PC-3 (cell line): ENCODE measurements around the gene LMTK3. TPM values are rescaled to one million over a fixed set of nuclear protein-coding genes. Genes with fewer than 3 reads are reported as not detected.

Source experiments
- ATAC-seq: fragments of 200-7000 bp; cut with Tn5 transposase; 2 replicates; pipeline ENCODE4 v1.9.1; 2020; ENCODE audit warnings: mild to moderate bottlenecking, moderate library complexity
- BruUV-seq: library from RNA; stranded (reverse); fragments of 400-500 nt; replicated peaks from 2 replicates; lab custom pipeline; 2021; lab: Mats Ljungman, UMichigan
- CTCF ChIA-PET: fragments of 300-600 bp; sonication (Branson Sonifier 250); formaldehyde crosslinking; loops from one replicate; lab custom pipeline; 2022; ENCODE audit warnings: antibody characterized with exemption; lab: Charles Lee
- POLR2A ChIA-PET: fragments of 300-600 bp; sonication (Branson Sonifier 250); formaldehyde crosslinking; loops from one replicate; lab custom pipeline; 2022; ENCODE audit warnings: antibody characterized with exemption; ENCODE audit not compliant: unreplicated experiment; lab: Charles Lee
- DNase-seq: peaks from one replicate; pipeline ENCODE4 v3.0.0-alpha.2; 2015
- H2AFZ ChIP-seq: fragments of 300-600 bp; sonication (generic); 2 replicates; pipeline ENCODE4 v1.6.0; 2016; ENCODE audit warnings: antibody characterized with exemption, low read length
- H3F3A ChIP-seq: fragments of 300-600 bp; sonication (generic); one replicate; pipeline ENCODE4 v1.6.0; 2017; ENCODE audit warnings: antibody characterized with exemption, low read length, control low read depth, mild to moderate bottlenecking; ENCODE audit not compliant: unreplicated experiment
- H3K27ac ChIP-seq: fragments of 300-600 bp; sonication (generic); 2 replicates; pipeline ENCODE4 v1.5.1; 2016; ENCODE audit warnings: mild to moderate bottlenecking, low read length
- H3K27me3 ChIP-seq: fragments of 300-600 bp; sonication (generic); 2 replicates; pipeline ENCODE4 v1.6.1; 2016; ENCODE audit warnings: low read length, mixed read lengths
- H3K36me3 ChIP-seq: fragments of 300-600 bp; sonication (generic); 2 replicates; pipeline ENCODE4 v1.6.1; 2016; ENCODE audit warnings: low read depth, mixed run types, low read length, mixed read lengths
- H3K4me1 ChIP-seq: fragments of 300-600 bp; sonication (generic); 2 replicates; pipeline ENCODE4 v1.5.1; 2016; ENCODE audit warnings: low read length; ENCODE audit not compliant: insufficient read depth
- H3K4me2 ChIP-seq: fragments of 300-600 bp; sonication (generic); 2 replicates; pipeline ENCODE4 v1.6.0; 2016; ENCODE audit warnings: low read length
- H3K4me3 ChIP-seq: fragments of 300-600 bp; sonication (generic); 2 replicates; pipeline ENCODE4 v1.5.1; 2016; ENCODE audit warnings: mild to moderate bottlenecking, low read length, mixed read lengths
- H3K79me2 ChIP-seq: fragments of 300-600 bp; sonication (generic); 2 replicates; pipeline ENCODE4 v1.6.1; 2017; ENCODE audit warnings: low read length, mixed read lengths
- H3K9ac ChIP-seq: fragments of 300-600 bp; sonication (generic); 2 replicates; pipeline ENCODE4 v1.6.0; 2016; ENCODE audit warnings: mild to moderate bottlenecking, low read length
- H3K9me2 ChIP-seq: fragments of 300-600 bp; sonication (generic); replicated peaks from 2 replicates; pipeline ENCODE4 v1.6.1; 2016; ENCODE audit warnings: mixed run types, low read length, mixed read lengths
- H3K9me3 ChIP-seq: fragments of 300-600 bp; sonication (generic); 2 replicates; pipeline ENCODE4 v1.6.1; 2016; ENCODE audit warnings: low read length, mixed read lengths
- H4K20me1 ChIP-seq: fragments of 300-600 bp; sonication (generic); 2 replicates; pipeline ENCODE4 v1.6.1; 2016; ENCODE audit warnings: low read length, mixed read lengths
- EZH2 ChIP-seq: fragments of 300-600 bp; sonication (generic); IDR thresholded peaks from one replicate; pipeline ENCODE4 v1.6.1; 2017; ENCODE audit warnings: antibody characterized with exemption, mild to moderate bottlenecking, low read length; ENCODE audit not compliant: unreplicated experiment
- EZH2phosphoT487 ChIP-seq: fragments of 300-600 bp; sonication (generic); IDR thresholded peaks from 2 replicates; pipeline ENCODE4 v1.6.1; 2018; ENCODE audit warnings: mild to moderate bottlenecking, antibody characterized with exemption, low read length, borderline replicate concordance
- intact Hi-C: fragments of 100-400 bp; cut with micrococcal nuclease; formaldehyde crosslinking; loops from 2 replicates; pipeline ENCODE4 v1.9.0; 2023
- total RNA-seq: library from RNA; depleted of rRNA; stranded (reverse); fragments of >200 nt; gene quantifications from 2 replicates; pipeline ENCODE4 v1.2.3, GENCODE V29; 2014; rRNA removed
- TF ChIP-seq, protein P1 (sequence below): fragments of 300-600 bp; sonication (generic); conservative IDR thresholded peaks from 2 replicates; pipeline ENCODE4 v1.5.1; 2017; ENCODE audit warnings: antibody characterized with exemption, low read depth, mild to moderate bottlenecking, low read length

LMTK3 gene
- total RNA-seq, 1 experiment from 2014 or later: 4.8 TPM

DNA sequence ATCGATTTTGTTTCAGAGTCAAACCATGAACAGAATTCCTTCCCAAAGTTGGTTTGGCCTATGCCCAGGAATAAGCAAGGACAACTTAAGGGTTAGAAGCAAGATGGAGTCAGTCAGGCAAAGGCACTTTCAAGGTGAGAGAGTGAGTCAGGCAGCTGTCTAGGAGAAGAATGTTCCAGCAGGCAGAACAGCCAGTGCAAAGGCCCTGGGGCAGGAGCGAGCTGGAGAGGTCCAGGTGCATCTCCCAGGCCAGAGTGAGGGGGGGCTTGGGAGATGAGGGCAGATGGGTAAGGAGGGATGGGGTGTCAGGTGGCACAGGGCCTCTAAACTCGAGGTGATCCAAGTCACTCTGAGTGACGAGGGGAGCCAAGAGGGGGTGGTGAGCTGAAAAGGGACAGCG is 75.0 kb downstream of the LMTK3 start:
- CTCF ChIA-PET: no interaction called here
- H3F3A ChIP-seq: no peaks in the 10 kb centered on the region
- no peak overlapping the region for H3K4me2 ChIP-seq
- no peak overlapping the region for H3K9ac ChIP-seq
- no peak for DNase-seq
- POLR2A ChIA-PET: no interaction called here
- no peak for ATAC-seq
- BruUV-seq: no TSS peak
- H3K4me1 ChIP-seq: no peaks in the 10 kb centered on the region
- H3K9me3 ChIP-seq: no peaks in the 10 kb centered on the region
- no peak for TF ChIP-seq EZH2phosphoT487
- TF ChIP-seq, protein P1, sequence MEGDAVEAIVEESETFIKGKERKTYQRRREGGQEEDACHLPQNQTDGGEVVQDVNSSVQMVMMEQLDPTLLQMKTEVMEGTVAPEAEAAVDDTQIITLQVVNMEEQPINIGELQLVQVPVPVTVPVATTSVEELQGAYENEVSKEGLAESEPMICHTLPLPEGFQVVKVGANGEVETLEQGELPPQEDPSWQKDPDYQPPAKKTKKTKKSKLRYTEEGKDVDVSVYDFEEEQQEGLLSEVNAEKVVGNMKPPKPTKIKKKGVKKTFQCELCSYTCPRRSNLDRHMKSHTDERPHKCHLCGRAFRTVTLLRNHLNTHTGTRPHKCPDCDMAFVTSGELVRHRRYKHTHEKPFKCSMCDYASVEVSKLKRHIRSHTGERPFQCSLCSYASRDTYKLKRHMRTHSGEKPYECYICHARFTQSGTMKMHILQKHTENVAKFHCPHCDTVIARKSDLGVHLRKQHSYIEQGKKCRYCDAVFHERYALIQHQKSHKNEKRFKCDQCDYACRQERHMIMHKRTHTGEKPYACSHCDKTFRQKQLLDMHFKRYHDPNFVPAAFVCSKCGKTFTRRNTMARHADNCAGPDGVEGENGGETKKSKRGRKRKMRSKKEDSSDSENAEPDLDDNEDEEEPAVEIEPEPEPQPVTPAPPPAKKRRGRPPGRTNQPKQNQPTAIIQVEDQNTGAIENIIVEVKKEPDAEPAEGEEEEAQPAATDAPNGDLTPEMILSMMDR: no peak
- TF ChIP-seq EZH2: no peak
- no peaks in the 10 kb centered on the region for H3K36me3 ChIP-seq
- H2AFZ ChIP-seq: no peak overlapping the region
- H3K27me3 ChIP-seq: no peaks in the 10 kb centered on the region
- no peak overlapping the region for H3K27ac ChIP-seq
- no peak overlapping the region for H3K4me3 ChIP-seq
- no peaks in the 10 kb centered on the region for H3K79me2 ChIP-seq
- H4K20me1 ChIP-seq: no peaks in the 10 kb centered on the region
- H3K9me2 ChIP-seq: no peaks in the 10 kb centered on the region
- intact Hi-C loops: no loop called here

Other genes with a start within 250 kb of the LMTK3 start
- gene ZNF114, start 241.8 kb downstream of the LMTK3 start, total RNA-seq: 0.29 and 0.40 TPM in 2 replicates
- gene EMP3, start 186.3 kb downstream of the LMTK3 start, total RNA-seq: 31.9 and 38.1 TPM in 2 replicates
- 1.3 and 7.1 TPM in 2 replicates for gene TMEM143, start 147.9 kb downstream of the LMTK3 start, total RNA-seq
- not detected in 2 replicates for gene SYNGR4, start 147.5 kb downstream of the LMTK3 start, total RNA-seq
- gene KDELR1, start 120.3 kb downstream of the LMTK3 start, total RNA-seq: 90.2 and 101 TPM in 2 replicates
- 0.51 and 1.0 TPM in 2 replicates for gene GRIN2D, start 118.2 kb downstream of the LMTK3 start, total RNA-seq
- gene GRWD1, start 65.9 kb downstream of the LMTK3 start, total RNA-seq: 33.2 and 46.7 TPM in 2 replicates
- 1.4 and 2.2 TPM in 2 replicates for gene KCNJ14, start 56.3 kb downstream of the LMTK3 start, total RNA-seq
- gene CYTH2, start 42.5 kb downstream of the LMTK3 start, total RNA-seq: 50.5 and 58.6 TPM in 2 replicates
- 4.8 and 6.7 TPM in 2 replicates for gene SULT2B1, start 40.3 kb upstream of the LMTK3 start, total RNA-seq
- gene SPACA4, start 94.9 kb upstream of the LMTK3 start, total RNA-seq: not detected in 2 replicates
- gene FAM83E, start 103.2 kb upstream of the LMTK3 start, total RNA-seq: 4.6 and 4.7 TPM in 2 replicates
- gene RPL18, start 107.3 kb upstream of the LMTK3 start, total RNA-seq: 1,237 and 1,503 TPM in 2 replicates
- gene SPHK2, start 107.7 kb upstream of the LMTK3 start, total RNA-seq: 8.5 and 8.6 TPM in 2 replicates
- gene DBP, start 125.5 kb upstream of the LMTK3 start, total RNA-seq: 9.0 and 12.2 TPM in 2 replicates
- 0.63 and 4.1 TPM in 2 replicates for gene CA11, start 134.4 kb upstream of the LMTK3 start, total RNA-seq
- 0.18 and 0.81 TPM in 2 replicates for gene NTN5, start 161.2 kb upstream of the LMTK3 start, total RNA-seq
- 0.69 TPM in 1 of 2 replicates, not detected in the other for gene FUT2, start 184.1 kb upstream of the LMTK3 start, total RNA-seq
- gene MAMSTR, start 207.9 kb upstream of the LMTK3 start, total RNA-seq: 0.18 and 0.40 TPM in 2 replicates
- 0.40 and 0.51 TPM in 2 replicates for gene RASIP1, start 228.8 kb upstream of the LMTK3 start, total RNA-seq
- not detected in 2 replicates for gene IZUMO1, start 235.1 kb upstream of the LMTK3 start, total RNA-seq
- 4.6 and 4.8 TPM in 2 replicates for gene FUT1, start 240.8 kb upstream of the LMTK3 start, total RNA-seq
- not detected in 2 replicates for gene FGF21, start 243.7 kb upstream of the LMTK3 start, total RNA-seq